ENCODE results near the gene IL23R.

- TF ChIP-seq EZH2 (IDR thresholded peaks at IDR 0.05; ENCODE audit: insufficient read depth, poor library complexity, severe bottlenecking) (no peak), EZH2phosphoT487 (IDR thresholded peaks at IDR 0.05; ENCODE audit: insufficient read depth, low read depth) (no peak)
These were observed 17.6 kb upstream of the IL23R start for GRCh38 chr1:67148516-67149178.

All from GM23248 (cell line).